ENCODE results near the gene SDS.

GRCh38 chr12:113365639-113366395 lies 37.9 kb downstream of the SDS start:
- TF ChIP-seq CTCF (IDR thresholded peaks at IDR 0.05; ENCODE audit: insufficient read depth, low read depth, low read length) = no peak
- TF ChIP-seq EZH2 (IDR thresholded peaks at IDR 0.05; ENCODE audit: insufficient read depth, low read length) = no peak
